GM21360 (cell line): ENCODE results near the gene ITGAE.
"Not testable (repeated sequence)": the region's sequence is repeated elsewhere in the genome, so short reads cannot be mapped to it uniquely, and the experiment has no call there.

ENCODE experiments used
- ATAC-seq: cut with Tn5 transposase; IDR thresholded peaks from one replicate; pipeline ENCODE4 v1.9.1; 2021; ENCODE audit warnings: mild to moderate bottlenecking, moderate library complexity; ENCODE audit not compliant: unreplicated experiment

The ITGAE gene, protein sequence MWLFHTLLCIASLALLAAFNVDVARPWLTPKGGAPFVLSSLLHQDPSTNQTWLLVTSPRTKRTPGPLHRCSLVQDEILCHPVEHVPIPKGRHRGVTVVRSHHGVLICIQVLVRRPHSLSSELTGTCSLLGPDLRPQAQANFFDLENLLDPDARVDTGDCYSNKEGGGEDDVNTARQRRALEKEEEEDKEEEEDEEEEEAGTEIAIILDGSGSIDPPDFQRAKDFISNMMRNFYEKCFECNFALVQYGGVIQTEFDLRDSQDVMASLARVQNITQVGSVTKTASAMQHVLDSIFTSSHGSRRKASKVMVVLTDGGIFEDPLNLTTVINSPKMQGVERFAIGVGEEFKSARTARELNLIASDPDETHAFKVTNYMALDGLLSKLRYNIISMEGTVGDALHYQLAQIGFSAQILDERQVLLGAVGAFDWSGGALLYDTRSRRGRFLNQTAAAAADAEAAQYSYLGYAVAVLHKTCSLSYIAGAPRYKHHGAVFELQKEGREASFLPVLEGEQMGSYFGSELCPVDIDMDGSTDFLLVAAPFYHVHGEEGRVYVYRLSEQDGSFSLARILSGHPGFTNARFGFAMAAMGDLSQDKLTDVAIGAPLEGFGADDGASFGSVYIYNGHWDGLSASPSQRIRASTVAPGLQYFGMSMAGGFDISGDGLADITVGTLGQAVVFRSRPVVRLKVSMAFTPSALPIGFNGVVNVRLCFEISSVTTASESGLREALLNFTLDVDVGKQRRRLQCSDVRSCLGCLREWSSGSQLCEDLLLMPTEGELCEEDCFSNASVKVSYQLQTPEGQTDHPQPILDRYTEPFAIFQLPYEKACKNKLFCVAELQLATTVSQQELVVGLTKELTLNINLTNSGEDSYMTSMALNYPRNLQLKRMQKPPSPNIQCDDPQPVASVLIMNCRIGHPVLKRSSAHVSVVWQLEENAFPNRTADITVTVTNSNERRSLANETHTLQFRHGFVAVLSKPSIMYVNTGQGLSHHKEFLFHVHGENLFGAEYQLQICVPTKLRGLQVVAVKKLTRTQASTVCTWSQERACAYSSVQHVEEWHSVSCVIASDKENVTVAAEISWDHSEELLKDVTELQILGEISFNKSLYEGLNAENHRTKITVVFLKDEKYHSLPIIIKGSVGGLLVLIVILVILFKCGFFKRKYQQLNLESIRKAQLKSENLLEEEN

DNA sequence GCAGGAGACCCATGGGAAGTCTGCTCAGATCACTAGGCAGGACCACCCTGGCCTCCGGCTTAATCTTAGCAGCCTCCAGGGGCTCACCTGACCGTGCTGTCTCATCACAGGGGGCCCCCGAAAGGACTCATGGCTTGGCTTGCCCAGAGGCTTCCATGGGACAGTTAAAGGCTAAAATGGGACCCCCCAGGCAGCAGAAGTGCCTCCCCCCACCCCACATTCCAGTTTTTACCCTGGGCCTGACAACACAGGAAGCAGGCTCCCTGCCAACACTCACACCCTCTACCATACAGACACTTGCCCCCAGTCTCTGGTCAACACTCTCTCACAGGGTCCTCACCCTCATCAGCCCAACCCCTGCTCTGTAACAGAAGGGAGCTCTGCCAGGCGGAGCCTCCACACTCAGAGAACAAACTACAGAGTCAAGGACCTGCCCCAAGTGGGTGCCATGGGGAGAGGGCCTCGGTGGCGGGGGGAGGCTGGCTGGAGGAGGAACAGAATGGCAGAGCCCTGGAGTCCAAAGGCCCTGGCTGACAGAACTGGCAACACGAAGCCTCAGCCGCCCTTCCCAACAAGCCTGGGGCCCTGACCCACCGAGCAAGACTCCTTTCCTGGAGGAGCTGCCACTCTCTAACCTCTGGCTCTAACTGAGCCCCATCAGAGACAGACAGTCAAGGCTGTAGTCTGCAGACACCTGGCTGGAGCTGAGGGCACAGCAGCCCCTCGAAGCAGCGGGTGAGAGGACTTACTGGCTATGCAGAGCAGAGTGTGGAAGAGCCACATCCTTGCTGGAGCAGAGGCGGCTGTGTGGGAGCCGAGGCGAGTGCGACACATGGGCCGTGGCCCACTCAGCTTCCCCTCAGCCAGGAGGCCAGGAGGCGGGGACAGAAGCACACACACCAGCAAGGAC, at the start of gene ITGAE:
ITGAE (minus strand) TSS at position 827 of the 910 bp plus-strand sequence; CDS start at position 783, 44 bp downstream.
- ATAC-seq, result no peak

DNA sequence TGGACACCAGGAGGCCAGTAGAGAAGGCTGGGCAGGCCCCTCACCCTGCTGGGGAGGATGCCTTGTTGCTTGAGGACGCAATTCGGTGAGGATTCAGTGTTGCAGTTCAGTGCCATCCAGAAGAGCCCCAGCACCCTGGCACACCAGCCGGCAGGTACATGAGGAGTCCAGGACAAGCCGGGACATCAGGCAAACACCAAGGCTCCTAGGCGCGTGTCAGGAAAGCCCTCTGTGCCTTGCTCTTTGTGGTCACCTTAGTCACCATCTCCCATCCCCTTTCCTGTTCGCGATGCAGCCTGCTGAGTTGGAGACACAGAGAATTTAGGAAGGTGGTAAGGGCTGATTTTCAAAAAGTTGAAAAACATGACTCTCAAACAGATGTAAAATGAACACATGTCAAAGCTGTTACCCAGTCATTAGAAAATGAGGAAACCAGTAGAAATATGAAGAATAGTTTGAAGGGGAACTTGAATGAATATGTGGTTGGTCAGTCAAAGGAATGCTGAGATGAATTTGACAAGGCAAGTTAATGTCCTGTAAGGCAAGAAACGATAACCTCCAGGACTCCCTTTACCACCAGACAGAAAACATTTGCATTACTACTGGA, 47.3 kb upstream of the ITGAE start:
- ATAC-seq, result no peak

DNA sequence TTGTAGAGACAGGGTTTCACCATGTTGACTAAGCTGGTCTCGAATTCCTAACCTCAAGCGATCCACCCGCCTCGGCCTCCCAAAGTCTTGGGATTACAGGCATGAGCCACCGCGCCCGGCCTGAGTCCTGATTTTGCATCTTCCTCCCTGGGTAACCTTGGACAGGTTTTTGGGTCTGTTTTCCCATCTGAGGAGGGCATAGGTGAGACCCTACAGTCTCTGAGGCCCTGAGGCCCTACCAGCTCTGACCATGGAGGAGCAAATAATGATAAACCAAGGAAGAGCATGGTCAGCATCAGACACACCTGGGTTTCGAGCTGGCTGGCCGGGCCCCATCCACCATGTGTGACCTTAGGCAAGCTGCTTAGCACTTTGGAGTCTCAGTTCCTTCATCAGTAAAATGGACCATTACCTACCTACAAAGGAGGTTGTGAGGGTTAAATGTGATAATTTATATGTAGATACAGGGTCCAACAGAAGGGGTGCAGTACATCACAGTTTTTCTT, 46.2 kb upstream of the ITGAE start:
- no peak for ATAC-seq

DNA sequence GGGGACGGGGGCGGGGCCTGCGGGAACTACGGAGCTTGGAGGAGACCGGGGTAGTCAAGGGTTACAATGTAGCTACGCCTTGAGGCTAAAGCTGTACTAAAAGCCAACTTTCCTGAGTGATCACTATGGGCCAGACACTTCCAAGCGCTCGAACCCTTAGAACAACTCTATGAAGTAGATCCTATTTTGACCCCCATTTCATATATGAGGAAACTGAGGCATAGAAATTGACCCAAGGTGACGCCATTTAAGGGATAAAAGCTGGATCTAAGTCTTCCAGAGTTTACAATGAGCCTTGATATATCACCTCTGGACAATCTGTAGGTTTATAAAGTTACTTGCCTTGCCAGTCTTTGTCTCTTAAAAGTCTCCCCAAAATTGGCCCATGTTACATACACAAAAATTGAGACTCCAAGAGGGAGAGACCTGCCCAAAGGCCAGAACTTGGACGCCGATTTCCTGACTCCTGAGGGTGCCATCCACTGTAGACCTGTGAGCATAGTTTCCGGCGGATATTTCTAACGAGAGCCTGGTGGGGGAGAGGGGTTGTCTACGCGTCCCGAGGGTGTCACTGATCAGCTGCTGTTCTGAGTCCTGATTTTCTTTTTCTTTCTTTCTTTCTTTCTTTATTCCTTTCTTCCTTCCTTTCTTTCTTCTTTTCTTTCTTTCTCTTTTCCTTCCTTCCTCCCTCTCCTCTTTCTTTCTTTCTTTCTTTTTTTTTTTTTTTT, 45.6 kb upstream of the ITGAE start:
- ATAC-seq, result no peak

DNA sequence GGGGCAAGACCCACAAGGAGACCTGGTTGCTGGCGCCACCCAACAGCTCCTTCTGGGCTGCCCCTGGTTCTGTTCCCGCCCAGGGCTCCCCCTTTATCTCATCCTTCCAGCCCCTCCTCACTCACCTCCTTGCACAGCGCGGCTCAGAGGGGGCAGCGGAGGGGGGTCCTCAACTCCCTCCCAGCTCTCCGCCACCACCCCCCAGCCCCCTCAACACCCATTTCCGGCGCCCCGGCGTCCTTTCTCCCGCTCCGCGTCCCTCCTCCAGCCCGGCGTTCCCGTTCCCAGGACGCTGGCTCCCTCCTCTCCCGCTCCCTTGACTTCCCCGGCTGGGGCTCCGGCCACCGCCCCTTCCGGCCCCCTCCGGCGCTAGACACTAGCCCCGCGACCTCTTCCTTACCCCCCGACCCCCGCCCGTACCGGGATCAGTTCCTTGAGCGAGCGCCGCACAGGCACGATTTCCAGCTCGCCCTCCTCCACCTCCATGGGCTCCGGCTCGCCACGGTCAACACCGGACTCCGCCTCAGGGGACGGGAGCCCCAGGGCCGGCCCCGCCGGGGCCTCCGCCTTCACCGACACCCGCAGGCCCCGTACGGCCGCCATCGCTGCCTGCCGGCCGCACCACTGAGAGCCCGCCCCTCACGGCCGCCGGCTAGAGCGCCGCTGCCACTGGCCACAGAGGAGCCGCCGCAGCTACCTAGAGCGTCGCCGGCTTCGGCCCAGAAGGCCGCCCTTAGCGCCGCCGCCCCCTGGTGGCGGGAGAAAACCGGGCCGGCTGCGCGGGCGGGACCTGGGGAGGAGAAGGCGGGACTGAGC, 44.8 kb upstream of the ITGAE start, which contains the start of gene NCBP3:
NCBP3 (minus strand) TSS at position 626 of the 816 bp plus-strand sequence; CDS start at position 603, 23 bp downstream.
- peak; percentile 95 for ATAC-seq

DNA sequence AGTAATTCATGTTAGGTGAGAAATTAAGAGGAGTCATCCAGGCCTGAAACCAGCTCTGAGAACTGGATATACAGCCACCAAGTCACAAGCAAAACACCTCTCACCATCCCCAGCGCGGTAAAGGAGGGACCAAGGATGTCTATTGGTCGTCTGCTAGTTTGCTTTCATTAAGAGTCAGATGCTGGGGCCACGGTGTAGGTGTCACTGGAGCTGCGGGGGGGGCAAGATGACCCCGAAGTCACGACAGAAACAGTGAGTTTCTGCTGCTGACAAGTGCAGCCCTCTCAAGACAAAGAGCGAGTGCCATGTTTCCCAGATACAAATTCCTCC, 44.3 kb upstream of the ITGAE start:
- ATAC-seq, result peak; percentile 19

DNA sequence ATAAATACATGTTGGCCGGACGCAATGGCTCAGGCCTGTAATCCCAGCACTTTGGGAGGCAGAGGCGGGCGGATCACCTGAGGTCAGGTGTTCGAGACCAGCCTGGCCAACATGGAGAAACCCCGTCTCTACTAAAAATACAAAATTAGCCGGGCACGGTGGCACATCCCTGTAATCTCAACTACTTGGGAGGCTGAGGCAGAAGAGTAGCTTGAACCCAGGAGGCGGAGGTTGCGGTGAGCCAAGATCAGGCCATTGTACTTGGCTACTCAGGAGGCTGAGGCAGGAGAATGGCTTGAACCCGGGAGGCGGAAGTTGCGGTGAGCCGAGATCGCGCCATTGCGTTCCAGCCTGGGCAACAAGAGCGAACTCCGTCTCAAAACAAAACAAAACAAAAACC, 43.6 kb upstream of the ITGAE start:
- not testable (repeated sequence) for ATAC-seq

DNA sequence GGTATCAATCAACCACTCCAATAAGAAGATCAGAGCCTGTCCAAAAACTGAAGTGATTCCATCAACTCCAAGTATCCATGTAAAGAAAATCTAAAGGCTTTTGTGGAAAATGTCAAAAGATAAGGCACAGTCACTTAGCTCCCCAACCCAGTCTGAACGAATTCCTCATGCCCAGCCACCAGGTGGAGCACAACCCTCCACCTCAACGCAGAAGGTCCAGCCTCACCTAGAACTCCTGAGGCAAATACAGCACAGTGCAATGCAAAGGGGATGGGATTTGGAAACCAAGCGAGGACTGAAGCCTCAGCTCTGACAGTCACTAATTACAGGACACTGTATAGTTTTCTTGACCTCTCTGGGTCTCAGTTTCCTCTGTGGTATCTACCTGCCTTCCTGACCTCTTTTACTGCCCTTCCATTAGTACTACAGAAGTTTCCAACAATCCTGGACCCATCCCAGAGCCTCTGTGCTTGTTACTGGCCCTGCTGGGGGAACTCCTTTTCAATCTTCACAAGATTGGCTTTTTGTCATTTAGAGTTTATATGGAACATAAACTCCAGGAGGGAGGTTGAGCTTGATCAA, 43.0 kb upstream of the ITGAE start:
- ATAC-seq, result no peak

DNA sequence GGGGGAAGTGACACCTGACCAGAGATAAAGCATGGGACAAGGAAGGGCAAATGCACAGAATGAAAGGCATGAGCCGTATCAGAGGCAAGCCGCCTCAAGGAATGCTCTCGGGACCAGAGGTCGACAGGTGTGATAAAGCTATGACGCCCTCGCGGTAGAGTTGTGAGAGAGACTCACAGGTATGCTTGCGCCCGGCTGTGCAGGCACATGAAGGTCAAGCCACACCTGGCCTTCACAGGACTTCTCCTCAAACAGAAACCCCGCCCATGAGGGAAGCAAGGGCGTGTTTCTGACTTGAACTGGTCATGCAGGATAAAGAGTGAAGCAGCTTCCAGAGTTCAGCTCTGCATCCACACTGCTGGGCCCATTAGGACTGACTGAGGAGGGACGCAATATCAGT, 37.2 kb upstream of the ITGAE start:
- no peak for ATAC-seq

DNA sequence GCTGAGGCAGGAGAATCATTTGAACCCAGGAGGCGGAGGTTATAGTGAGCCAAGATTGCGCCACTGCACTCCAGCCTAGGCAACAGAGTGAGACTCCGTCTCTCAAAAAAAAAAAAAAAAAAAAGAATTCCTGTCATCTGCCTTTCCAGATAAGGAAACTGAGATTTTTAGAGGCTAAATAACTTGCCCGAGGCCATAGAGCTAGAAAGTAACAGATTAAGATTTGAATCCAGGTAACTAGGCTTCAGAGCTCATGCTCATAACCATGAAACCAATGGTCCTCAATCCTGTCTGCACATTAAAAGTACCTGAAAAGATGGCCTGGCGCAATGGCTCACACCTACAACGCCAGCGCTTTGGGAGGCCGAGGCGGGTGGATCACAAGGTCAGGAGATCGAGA, 35.6 kb upstream of the ITGAE start:
- ATAC-seq, result no peak

DNA sequence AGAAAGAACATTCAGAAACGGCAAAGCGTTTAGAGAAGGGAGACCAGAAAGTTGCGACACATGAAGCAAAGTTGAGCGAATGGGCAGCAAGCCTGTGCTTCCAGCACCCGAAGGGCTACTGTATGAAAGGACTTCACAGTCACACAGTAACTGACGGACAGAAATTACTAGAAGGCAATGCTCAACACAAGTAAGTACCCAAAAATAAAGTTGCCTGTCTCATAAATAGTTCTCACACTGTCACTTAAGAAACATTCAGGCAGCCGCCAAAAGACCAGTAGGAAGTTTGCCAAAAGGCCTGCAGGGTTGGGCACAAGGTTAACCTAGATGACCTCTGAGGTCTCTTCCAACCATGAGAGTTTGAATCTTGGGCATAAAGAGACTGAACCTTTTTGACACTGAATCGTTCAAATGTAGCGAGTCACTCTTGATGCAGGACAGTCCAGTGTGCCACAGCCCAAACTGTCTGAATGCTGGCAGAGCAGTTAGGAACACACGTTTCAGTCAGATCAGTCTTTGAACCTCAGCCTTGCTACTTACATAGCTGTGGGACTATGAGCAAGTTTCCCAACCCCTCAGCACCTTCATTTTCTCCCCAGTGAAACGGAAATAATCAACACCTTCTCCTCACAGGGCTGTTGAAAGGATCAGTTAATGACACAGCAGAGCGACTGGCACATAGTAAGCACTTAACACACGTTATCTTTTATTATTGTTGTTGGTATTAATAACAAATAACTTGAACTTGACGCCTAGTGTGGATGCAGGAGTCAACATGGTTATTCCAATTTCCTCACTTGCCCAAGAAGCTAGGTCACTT, 34.6 kb upstream of the ITGAE start:
- no peak for ATAC-seq

DNA sequence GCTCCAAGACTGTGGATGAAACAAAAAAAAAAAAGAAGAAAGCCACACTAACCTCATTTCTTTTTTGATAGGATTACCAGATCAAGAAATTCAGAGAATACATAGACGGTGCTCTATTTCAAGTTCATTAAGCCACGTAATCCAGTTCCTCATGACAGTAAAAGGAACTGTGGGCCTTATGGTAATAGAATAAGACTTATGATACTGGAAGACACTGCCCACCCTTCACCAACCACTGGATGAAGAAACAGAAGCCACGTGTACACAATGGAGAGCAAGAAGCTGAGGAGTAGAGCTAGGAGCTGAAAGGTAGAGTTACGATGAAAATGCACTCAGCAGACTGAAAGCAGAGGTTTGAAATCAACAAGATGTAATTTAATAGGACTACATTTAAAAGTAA, 33.8 kb upstream of the ITGAE start:
- ATAC-seq, result no peak

DNA sequence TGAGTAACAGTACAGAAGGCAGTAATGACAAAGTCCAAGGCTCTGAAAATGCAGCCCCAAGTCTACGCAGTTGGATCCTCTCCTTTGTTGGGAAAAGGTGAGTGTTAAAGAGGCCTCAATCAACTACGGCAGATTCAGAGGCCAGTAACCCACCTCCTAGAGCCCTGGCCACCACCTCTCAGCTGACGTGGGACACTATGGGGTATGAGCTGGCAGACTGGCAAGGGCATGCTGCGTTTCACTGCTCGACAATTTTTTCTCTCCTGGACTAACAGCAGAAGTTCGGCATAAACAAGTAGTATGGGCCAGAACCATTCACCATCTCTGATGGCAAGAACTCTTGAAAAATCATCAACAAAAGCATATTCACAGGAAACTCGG, 27.9 kb upstream of the ITGAE start:
- ATAC-seq, result no peak

DNA sequence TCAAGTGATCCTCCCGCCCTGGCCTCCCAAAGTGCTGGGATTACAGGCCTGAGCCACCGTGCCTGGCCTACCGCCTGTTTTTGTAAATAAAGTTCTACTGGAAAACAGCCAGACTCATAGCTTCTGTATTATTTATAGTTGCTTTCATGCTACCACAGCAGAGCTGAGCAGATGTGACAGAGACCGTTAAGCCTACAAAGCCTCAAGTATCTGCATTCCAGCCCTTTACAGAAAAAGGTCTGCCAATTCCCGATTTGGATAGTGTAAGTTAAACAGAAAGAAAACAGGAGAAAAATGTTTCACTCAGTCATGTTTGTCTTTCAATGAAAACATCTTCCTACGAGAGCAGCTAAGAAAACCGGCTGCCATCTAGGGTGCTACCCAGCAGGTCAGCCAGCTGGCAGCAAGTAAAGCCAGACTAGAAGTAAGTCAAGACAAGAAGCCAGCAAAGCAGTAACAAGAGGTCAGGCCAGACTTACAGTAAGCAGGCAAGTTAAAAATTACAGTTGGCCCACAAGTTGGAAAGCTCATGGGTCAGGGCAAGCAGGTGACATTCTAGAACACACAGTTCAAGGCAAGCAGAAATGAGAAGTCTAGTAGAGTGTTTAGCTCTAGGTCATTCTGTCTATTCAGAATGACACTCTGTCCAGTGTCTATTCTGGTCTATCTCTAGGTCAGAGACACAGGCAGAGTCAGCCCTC, 27.3 kb upstream of the ITGAE start:
- ATAC-seq, result no peak

DNA sequence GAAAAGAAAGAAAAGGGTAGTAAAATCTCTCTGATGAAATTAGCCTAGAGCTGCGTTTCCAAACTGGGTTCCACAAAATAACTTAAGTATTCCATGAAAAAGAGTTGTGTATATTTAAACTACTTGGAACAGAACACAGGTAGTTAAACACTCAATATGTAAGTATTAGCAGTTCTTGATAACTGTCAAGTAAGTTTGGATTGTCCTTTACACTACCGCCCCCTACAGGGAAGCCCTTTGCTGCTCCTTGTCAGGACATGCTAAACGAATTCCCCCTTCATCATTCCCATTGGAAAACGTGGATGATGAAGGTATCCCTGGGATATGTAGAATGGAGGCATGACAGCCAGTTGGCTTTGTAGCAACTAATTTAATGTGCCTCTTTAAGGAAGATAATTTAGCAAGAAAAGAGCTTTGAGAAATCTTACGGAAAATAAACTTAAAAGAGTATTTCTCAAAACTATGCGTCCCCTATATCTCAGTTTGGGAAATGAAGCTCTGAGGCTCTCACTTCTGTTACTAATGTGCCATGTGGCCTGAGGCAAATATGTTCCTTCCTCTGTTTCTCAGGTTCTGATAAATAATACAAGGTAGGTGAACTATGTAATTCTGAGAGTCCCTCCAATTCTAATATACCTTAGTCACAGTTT, 26.3 kb upstream of the ITGAE start:
- no peak for ATAC-seq

DNA sequence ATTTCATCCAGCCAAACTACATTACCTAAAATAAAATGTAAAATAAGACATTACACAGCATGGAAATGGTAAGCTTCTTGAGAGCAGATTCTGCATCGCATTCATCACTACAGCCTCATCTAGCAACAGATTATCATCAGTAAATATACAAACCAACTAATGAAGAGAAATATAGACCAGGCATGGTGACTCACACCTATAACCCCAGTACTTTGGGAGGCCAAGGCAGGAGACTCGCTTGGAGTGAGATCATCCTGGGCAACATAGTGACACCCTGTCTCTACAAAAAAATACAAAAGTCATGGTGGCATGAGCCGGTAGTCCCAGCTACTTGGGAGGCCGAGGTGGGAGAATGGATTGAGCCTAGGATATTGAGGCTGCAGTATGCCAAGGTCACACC, 25.2 kb upstream of the ITGAE start:
- no peak for ATAC-seq
